Measurements from ENCODE around the gene CAPN11. TPM values are rescaled to one million over a fixed set of nuclear protein-coding genes. Genes with fewer than 3 reads are reported as not detected.

The CAPN11 gene
- total and polyA plus RNA-seq, 3 donors from 2014 or later, result 20.5 to 115 (median 23.5) TPM

GRCh38 chr6:44220913-44221290, 62.3 kb downstream of the CAPN11 start:
- H3K27ac ChIP-seq, result peak overlapping the region; percentile 49 to 82
- TF ChIP-seq POLR2A (IDR thresholded peaks at IDR 0.05), result no peak
- no peak for TF ChIP-seq CTCF (IDR thresholded peaks at IDR 0.05)
- WGBS, 2 donors, result 79 to 83% methylated on average over 4 of the region's 4 CpGs

GRCh38 chr6:44221291-44221960, 62.8 kb downstream of the CAPN11 start:
- no peak overlapping the region for H3K4me3 ChIP-seq
- no peaks in the 10 kb centered on the region for H3K27me3 ChIP-seq
- intact Hi-C loops (cut with DNase I; ENCODE audit: low total_unique reads), result no loop called here
- H3K27ac ChIP-seq, result peak overlapping the region; percentile 49 to 82
- no peaks in the 10 kb centered on the region for H3K9me3 ChIP-seq
- 26 to 50% methylated on average over 2 to 4 of the region's 4 CpGs for WGBS, 2 donors
- TF ChIP-seq CTCF (IDR thresholded peaks at IDR 0.05) (peak; percentile 55 to 65 (median 58)), POLR2A (IDR thresholded peaks at IDR 0.05) (no peak)
- no peaks in the 10 kb centered on the region for H3K36me3 ChIP-seq (ENCODE audit: low read depth, missing control alignments)
- H3K4me1 ChIP-seq, result peaks cover 74% of the 10 kb centered on the region
- peak; percentile 81 for DNase-seq

More at GRCh38 chr6:44220913-44221290, 62.3 kb downstream of the CAPN11 start:
- Histone ChIP-seq H3K36me3 (ENCODE audit: low read depth, missing control alignments) (no peaks in the 10 kb centered on the region), H3K27me3 (no peaks in the 10 kb centered on the region), H3K4me1 (peaks cover 68% of the 10 kb centered on the region), H3K4me3 (no peak overlapping the region), H3K9me3 (no peaks in the 10 kb centered on the region)
- DNase-seq, result no peak
- intact Hi-C loops (cut with DNase I; ENCODE audit: low total_unique reads), result no loop called here

DNA sequence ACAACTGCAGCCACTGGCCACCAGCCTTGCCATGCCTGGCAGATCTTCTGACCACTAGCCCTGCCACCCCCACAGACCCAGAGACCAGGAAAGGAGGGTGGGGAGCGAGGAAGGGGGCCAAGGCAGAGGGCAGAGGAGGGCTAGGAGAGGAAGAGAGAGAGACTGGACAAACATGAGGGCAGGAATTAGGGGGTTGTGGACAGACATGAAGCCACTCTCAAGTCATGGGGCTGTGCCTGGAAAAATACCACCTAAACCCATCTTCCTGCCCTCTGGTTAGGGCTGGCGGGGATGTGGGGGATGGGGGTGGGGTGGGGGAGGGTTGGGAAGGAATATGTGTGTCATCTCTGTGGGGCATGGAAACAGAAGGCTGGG, 63.3 kb downstream of the CAPN11 start:
- Histone ChIP-seq H3K4me3 (no peak overlapping the region), H3K27me3 (no peaks in the 10 kb centered on the region), H3K4me1 (peaks cover 76% of the 10 kb centered on the region), H3K36me3 (ENCODE audit: low read depth, missing control alignments) (no peaks in the 10 kb centered on the region), H3K27ac (peak overlapping the region; percentile 49 to 82), H3K9me3 (no peaks in the 10 kb centered on the region)
- DNase-seq, result no peak
- WGBS, 2 donors, result 57 to 82% methylated on average over 2 of the region's 2 CpGs
- intact Hi-C loops (cut with DNase I; ENCODE audit: low total_unique reads), result no loop called here
- no peak for TF ChIP-seq POLR2A (IDR thresholded peaks at IDR 0.05)
- no peak for TF ChIP-seq CTCF (IDR thresholded peaks at IDR 0.05)

- Histone ChIP-seq H3K27me3 (no peaks in the 10 kb centered on the region), H3K36me3 (ENCODE audit: low read depth, missing control alignments) (no peaks in the 10 kb centered on the region), H3K27ac (peak overlapping the region; percentile 49 to 82), H3K4me1 (peaks cover 77% of the 10 kb centered on the region), H3K4me3 (peak overlapping the region; percentile 62 to 68), H3K9me3 (no peaks in the 10 kb centered on the region)
- intact Hi-C loops (cut with DNase I; ENCODE audit: low total_unique reads), result no loop called here
- DNase-seq, result no peak
- TF ChIP-seq POLR2A (IDR thresholded peaks at IDR 0.05) (no peak), CTCF (IDR thresholded peaks at IDR 0.05) (no peak)
- 11 to 17% methylated on average over 24 to 26 of the region's 26 CpGs for WGBS, 2 donors
These were observed 64.1 kb downstream of the CAPN11 start for GRCh38 chr6:44222486-44223318.
